ENCODE measurements around the gene SF3A1.
A peak's percentile ranks its signal among the peaks of the same experiment; 100 is the strongest.
"Not testable (repeated sequence)": the region's sequence is repeated elsewhere in the genome, so short reads cannot be mapped to it uniquely, and the experiment has no call there.

SF3A1 gene

DNA sequence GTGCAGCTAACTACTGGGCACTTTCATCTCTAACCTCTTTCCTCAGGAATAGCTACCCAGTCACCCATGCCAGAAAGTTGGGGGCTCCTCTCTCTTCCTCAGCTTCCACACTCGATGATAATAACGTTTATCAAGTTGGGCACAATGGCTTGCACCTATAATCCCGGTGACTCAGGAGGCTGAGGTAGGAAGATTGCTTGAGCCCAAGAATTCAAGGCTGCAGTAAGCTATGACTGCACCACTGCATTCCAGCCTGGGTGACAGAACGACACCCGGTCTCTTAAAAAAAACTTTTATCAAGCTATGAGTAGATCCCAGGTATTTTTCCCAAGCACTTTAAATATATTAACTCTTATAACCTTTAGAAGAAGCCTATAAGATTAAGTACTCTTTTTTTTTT, 2.0 kb downstream of the SF3A1 start:
- no peak for DNase-seq (ENCODE audit: low read depth in 1 of 2, low spot score in 1 of 2)

DNA sequence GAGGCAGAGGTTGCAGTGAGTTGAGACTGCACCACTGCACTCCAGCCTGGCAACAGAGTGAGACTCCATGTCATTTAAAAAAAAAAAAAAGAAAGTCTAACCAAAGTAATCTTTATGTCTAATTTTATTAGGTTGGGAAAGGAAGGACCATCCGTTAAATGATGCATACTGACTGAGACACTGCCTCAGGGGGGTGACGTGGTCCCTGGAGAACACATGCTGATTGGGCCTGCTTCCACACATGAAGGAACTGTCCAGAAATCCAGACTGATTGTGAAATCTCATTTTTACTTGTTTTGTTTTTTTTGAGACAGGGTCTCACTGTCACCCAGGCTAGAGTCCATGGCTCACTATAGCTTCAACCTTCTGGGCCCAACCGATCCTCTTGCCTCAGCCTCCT, 5.5 kb downstream of the SF3A1 start:
- no peak for DNase-seq (ENCODE audit: low read depth in 1 of 2, low spot score in 1 of 2)

DNA sequence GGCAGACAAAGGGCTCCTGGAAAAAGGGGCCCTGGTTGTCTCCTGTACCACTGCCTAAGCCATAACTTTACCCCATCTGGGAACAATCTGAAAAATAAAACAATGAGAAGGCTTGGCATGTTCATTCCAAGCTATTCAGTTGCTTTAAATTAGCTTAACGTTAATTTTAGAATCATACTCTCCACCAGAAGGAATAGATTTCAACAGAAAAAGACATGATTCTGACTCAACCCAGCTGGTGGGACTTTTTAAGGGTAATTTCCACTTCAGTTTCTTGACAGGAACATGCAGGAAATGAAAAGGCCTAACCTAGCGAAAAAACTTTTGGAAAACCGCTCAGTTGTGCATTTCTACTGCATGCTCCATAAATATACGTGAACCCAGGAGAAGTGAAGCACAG, 7.9 kb downstream of the SF3A1 start:
- DNase-seq (ENCODE audit: low read depth in 1 of 2, low spot score in 1 of 2): no peak

DNA sequence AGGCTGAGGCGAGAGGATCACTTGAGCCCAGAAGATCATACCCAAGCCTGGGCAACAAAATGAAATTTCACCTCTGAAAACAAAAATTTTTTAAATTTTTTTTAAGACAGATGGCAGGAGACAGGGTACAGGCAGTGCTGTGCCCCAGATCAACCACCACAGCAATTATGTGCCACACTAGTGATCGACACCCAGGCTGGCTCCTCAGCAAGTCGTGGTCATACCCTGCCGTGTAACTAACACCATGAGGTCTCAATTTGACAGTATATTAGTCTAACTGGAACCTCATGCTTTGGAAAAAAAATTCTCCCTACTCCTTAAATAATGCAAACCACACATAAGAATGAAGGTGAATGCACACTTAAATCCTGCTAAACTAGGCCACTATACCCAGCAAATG, 8.3 kb downstream of the SF3A1 start:
- DNase-seq (ENCODE audit: low read depth in 1 of 2, low spot score in 1 of 2): no peak

DNA sequence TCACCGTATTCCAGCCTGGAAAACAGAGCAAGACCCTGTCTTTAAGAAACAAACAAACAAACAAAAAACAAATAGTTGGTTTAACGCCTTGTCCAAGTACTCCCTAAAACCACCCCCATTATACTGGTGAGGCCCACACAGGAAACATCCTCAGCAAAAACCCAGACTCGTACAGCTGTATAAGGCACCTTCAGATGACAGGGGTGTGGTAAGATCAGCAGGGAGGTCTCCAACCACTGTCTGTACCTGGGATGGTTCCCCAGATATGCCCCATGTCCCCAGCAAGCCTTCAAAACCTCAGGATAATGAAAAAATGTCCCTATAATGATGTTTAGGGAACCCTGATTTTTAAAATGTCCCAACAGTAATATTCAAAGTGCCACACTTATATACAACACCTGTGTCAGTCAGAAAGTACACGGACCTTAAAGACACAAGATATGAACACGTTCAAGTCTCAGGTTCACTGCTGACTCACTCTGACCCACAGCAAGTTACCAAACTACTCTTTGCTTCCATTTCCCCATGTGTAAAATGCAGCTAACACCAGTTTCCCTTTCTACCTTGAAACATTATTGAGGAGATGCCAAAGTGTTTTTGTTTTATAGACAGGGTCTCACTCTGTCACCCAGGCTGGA, 9.3 kb downstream of the SF3A1 start:
- DNase-seq (ENCODE audit: low read depth in 1 of 2, low spot score in 1 of 2): no peak

DNA sequence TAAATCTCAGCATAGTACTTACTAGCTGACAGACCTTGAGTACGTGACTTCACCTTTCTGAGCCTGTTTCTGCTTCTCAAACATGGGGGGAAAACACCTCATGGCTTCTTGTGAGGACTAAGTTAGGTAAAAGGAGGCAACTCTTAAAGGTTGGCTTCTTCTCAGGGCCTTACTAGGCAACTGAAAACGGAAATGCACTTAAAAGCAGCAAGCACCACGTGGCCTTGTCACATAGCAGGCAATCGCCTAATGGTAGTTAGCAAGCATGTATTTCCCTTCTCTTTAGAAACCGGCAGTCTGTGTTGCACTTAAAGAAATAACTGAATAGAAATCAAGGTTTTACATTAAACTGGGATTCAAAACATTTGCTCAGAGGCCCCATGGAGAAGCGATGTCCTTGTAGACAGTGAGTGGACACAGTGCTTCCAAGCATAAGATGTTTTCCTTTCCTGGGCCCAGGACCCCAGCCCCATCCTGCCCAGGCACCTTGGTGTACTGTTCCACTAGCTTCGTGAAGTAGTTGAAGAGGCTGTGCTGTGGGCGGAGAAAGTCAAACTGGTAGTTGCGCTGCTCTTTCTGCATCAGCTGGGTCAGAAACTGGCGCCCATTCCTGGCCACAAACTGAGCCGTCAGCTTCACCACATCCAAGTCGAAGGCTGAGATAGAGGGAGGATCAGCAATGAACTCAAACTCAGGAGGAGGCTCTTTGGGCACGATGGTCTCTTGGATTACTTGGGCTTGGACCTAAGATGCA, 12.1 kb downstream of the SF3A1 start:
- no peak for DNase-seq (ENCODE audit: low read depth in 1 of 2, low spot score in 1 of 2)

DNA sequence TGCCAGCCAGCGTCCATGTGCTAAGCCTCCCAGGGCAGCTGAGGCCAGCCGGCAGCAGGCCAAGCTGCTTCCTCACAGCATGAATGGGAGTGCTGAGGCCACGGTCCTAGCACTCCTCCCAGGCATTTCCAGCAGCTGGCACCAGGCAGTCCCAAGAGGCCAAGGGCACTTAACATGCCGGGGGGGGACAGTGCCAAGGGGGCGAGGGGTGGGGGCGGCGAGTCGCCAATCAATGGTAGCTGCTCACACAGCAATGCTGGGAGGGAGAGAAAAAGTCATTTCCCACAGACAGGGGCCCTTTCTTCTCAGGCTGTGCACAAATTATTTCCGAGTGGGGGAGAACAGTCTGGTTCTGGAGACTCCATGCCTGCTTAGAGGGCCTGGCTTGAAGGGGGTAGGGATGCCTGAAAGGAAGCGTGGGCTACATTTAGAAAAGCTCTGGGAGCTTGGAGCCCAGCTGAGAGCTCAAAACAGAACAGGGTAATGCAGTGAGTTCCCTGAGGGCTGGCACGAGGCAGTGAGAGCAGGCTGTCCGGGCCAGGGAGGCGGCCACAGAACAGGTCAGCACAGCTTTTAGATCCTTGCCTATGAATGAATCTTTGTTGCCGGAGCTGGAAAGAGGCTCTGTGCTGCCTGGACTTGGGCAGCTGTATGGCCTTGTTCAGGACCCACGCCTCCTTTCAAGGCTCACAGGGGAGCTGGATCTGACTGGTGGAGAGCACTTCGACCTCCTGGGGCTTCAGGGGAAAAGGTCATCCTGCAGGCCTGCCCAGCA, 15.6 kb downstream of the SF3A1 start:
- no peak for DNase-seq (ENCODE audit: low read depth in 1 of 2, low spot score in 1 of 2)

DNA sequence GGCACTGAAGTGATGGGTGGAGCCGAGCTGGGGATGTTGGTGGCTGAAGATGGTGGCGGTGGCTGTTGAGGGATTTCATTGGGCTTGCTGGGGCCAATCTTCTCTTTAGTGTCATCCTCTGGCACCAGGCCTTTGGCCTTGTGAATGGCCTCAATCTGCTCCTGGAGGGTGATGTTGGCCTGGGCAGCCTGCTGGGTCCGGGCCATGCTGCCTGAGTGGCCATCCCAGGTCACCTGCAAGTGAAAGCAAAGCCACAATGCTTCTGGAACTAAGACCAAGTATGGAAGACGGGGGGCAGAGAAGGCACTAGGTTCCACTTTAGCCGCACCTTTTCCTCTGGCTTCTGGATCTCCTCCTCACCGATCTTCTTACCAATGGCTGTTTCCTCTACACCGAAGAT, 17.9 kb downstream of the SF3A1 start:
- no peak for DNase-seq (ENCODE audit: low read depth in 1 of 2, low spot score in 1 of 2)

DNA sequence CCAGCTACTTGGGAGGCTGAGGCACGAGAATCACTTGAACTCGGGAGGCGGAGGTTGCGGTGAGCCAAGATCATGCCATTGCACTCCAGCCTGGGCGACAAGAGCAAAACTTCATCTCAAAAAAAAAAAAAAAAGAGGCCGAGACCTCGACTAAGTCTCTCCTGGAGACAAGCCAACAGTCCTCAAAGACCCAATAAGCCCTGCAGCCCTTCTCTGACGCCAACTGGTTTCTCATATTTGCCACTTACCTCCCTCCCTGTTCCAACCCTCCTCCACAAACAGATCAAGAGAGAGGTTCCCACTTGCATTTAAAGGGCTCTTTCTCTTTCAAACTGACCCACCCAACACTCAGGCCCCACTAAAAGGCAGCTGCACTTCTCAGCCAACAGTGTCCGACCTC, 18.4 kb downstream of the SF3A1 start:
- not testable (repeated sequence) for DNase-seq (ENCODE audit: low read depth in 1 of 2, low spot score in 1 of 2)

DNA sequence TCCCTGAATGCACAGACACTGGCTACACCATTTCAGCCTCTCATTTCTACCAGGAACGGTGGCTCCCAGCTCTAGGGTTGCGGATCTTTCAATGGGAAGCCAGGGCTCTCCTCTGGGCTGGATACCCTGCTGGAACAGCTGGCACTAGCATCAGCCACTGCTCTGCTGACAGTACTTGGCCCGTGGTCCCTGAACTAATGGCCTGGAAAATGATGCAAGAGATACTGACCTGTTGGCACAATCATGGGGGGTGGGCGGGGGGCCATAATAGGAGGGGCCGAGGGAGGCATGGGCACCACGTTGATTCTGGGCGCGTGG, 19.3 kb downstream of the SF3A1 start:
- no peak for DNase-seq (ENCODE audit: low read depth in 1 of 2, low spot score in 1 of 2)

DNA sequence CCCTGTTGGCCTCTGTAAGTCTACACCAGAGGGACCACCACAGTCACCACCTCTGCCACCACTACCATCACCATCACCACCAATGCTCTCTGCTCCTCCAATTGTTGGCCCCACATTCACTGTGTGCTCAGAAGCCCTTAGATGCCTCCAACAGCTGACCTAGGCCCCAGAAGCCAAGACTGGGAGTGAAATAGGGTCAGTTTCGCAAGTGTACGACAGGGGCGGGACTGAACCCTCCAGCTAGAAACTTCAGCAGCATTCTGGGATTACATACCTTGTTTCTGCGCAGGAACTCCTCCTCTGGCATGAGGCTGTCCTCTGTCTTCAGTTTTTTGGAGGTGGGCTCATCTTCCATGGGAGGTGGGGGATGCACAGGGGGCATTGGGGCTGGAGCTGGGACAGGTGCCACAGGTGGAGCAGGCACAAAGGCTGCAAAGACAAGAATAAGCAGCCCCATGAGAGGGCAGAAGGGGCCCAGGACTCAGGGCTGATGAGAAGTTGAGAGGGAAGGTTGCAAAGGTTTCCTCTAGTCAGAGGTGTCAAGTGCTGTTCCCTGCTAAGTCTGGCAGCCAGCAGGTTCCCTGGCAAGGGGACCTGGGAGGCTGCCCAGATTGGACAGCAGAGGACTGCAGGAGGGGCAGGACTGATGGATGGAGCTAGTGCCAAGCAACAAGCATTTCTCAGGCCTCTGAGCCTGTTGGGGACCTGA, 19.8 kb downstream of the SF3A1 start:
- DNase-seq (ENCODE audit: low read depth in 1 of 2, low spot score in 1 of 2): no peak

DNA sequence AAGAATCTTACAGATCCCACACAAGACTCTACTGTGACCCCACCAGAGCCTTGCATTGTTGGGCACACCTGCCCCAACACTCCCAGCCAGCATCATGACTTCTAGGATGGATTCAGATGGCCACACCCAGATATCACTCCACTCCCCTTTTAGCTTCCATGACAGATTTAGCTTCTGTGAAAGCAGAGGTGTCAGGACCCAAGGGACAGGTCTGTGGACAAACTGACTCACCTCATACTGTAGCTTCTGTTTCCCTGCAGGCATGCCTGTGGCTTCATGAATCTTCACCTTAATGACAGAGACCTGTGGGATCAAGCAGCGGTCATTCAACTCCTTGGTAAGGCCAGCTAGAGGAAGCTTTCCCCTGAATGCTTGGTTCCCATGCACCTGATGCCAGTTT, 21.5 kb downstream of the SF3A1 start:
- DNase-seq (ENCODE audit: low read depth in 1 of 2, low spot score in 1 of 2): no peak

DNA sequence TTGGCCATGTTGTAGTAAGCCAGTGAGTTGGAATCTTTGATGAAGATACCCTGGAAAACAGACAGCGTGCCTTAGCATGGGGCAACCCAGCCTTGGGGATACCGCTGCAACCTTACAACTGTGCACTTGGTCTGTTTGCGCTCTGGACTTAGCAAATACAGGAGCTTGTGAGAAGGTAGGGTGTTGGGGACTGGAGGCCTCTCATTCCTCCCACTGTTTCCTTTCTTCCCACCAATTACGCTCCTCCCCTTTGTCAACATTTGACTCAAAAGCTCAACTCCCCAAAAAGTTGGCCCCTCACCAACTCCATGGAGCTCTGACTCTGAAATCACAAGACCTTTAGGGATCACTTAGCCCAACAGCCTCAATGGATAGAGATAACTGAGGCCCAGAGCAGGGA, 22.0 kb downstream of the SF3A1 start:
- no peak for DNase-seq (ENCODE audit: low read depth in 1 of 2, low spot score in 1 of 2)

DNA sequence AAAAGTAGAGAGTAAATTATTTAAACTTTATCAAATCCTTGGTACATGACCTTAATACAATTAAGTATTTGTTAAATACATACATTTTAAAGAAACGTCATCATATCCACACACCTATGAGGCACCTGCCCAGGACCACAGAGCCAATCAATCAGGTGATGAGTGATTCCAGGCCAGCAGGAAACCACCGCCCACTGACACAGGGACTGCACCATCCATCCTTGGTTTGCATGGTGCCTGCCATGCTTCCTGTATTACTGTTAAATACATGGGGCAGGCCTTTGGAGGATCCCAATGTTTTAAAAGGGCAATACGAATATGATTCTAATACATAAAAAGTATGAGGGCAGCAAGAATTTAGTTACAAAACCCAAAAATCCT, 23.0 kb downstream of the SF3A1 start:
- no peak for DNase-seq (ENCODE audit: low read depth in 1 of 2, low spot score in 1 of 2)

DNA sequence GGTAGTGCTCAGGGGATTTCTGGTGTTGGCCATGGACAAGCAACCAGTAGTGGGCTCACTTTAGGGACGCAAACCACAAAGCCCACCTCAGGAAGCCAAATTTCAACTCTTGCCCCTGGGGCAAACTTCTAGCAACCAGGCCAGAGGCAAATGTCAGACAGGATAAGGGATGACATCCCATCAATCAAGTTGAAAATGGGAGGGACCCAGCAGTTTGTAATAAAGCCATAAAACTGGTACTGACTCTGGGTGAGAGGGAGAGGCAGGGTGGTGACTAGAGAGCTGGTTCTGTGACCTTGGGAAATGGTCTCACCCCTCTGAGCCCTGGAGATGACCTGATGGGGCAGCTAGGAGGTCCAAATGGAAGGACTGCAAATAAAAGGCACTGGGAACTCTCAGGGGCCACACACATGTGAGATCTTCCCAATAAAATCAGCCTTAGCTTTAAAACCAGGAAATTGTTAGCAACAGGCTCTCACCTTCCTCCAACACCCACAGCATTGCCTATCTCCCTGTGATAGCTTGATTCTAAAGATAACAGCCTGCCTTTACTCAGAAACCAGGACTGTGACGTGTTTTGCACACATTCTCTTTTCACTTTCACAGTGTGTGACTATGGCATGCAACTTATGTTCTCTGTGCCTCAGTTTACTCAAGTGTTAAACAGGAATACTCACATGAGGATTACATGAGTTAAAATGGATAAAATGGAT, 23.5 kb downstream of the SF3A1 start:
- no peak for DNase-seq (ENCODE audit: low read depth in 1 of 2, low spot score in 1 of 2)

DNA sequence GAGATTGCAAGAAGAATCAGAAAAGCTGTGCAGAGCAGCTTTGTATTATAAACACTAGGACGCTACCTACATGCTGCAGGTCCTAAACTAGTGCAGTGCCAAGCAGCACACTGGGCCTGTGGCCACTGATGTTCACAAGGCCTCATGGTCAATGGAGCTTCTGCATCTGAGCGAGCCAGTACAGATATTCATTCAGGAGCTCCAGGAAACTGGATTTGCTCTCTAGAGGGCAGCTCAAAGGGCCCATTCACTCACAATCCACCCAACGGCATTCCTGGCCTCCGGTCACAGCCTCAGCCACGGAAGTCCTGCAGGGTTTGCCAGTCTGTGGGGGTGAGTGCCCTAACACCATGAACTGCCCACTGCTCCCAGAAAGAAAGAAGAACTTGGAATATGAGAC, 24.1 kb downstream of the SF3A1 start:
- DNase-seq (ENCODE audit: low read depth in 1 of 2, low spot score in 1 of 2): no peak

DNA sequence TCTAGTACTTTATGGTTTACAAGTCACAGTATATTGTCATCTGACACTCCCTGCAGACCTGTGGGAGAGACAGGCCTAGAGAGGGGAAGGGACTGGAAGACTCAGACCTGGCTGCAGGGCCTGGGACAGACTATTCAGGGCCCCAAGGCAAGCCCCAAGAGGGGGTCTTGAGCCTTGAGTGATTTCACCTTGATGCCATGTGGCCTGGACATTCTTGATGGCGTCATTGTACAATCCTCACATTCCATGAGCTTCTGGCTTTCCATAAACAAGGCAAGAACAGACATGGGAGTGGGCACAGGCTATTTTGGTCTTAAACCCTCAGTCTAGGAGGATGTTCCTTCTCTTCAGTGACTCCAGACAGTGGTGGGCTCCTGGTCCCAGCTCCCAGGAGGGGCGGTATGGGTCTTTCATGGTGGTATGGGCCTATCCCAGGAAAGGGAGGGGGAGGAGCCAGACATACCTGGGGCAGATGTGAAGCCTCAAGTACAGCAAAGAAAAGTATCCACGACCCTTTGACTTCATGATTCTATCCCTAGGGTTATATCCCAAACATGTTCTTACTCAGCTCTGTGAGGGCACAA, 28.1 kb downstream of the SF3A1 start:
- DNase-seq (ENCODE audit: low read depth in 1 of 2, low spot score in 1 of 2): no peak

DNA sequence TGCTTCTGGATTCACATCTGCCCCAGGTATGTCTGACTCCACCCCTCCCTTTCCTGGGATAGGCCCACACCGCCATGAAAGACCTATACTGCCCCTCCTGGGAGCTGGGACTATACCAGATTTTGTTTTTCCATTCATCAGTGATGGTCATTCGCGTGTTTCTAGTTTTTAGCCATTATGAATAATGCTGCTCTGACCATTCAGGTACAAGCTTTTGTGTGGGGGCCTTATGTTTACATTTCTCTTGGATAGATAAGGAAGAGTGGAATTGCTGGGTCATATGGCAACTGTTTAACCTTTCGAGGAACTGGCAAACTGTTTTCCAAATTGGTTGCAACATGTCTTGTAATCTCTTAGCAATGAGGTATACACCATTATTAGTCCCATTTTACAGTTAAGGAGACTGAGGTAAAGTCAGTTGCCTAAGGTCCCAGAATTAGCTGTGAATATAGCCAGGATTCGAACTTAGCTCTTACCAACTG, 28.8 kb downstream of the SF3A1 start:
- no peak for DNase-seq (ENCODE audit: low read depth in 1 of 2, low spot score in 1 of 2)

DNA sequence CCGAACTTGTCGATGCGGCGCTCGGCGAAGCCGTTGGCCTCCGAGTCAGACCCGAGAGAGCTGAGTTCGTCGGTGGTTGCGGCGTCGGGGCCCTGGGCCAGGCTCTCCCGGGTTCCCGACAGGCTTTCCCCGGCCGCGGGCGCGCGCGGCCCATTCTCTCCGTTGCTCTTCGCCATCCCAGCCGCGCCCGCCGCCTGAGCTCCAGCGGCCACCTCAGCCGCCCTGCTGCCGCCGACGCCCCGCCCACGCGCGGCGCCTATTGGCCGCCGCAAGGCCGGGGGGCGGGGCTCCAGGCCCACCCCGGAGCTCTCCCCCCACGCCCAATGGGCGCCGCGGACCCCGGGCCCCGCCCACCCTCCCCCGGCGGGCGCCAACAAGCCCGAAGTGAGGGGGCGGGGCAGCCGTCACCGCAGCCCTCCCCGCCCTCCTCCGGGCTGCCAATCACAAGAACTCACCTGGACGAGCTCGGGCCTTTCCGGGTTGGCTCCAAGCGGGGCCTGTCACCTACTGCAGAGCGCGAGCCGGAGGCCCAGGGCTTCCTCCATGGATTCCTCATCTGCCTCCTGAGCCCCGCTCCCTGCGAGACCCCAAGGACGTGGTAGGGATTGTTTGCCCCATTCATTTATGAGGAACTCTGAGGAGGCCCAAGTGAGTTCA, 29.9 kb downstream of the SF3A1 start, which contains the start of gene TBC1D10A:
Gene TBC1D10A, minus strand, starts transcription at position 236 of the 657 bp plus-strand sequence. Its CDS starts 60 bp downstream, at position 176.
- DNase-seq (ENCODE audit: low read depth in 1 of 2, low spot score in 1 of 2): peak; percentile 92 to 93

DNA sequence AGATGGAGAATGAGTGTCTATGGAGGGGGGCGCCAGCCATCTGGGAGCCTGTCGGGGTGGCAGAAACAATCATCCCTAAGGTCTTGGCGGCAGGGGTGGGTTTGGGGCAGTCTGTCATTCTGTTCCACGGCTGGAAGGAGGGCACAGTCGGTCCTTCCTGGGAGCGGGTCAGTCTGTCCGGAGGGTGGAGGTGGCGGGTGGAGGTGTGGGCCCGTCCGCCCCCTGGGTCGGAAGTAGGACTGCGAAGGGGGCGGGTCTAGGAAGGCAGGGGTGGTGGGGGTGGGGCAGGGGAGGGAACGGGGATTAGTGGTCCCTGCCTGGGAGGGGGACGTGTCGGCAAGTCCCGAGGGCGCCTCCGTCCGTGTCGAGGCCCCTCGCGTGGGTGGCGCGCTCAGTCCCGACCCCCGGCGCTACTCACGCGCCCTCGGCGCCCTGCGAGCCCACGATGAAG, 30.4 kb downstream of the SF3A1 start:
- DNase-seq (ENCODE audit: low read depth in 1 of 2, low spot score in 1 of 2): peak in 1 of 2 donors; percentile 24
